GM12801 (cell line): ENCODE measurements around the gene SCAMP2.

Source experiments
- CTCF ChIP-seq: IDR thresholded peaks from one replicate; pipeline ENCODE4 v1.5.1; 2011; ENCODE audit warnings: control low read depth; ENCODE audit not compliant: insufficient read length; ENCODE audit errors: extremely low read depth

SCAMP2 gene

GRCh38 chr15:74895830-74896229 lies 22.7 kb upstream of the SCAMP2 start:
- TF ChIP-seq CTCF: no peak

GRCh38 chr15:74893627-74894026 lies 20.5 kb upstream of the SCAMP2 start:
- no peak for TF ChIP-seq CTCF

DNA sequence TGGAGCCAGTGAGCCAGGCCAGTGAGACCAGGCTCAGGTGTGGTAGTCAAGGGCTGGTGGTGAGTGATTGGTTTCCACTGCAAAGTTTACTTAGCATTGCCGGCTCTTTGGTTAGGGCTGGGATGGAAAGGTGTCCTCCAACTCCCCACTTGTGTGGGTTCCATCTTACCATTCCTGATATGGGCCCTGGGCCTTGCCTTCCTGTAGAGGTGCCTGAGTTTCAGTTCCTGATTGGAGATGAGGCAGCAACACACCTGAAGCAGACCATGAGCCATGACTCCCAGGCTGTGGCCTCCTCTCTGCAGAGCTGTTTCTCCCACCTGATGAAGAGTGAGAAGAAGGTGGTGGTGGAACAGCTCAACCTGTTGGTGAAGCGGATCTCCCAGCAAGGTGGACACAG lies 19.8 kb upstream of the SCAMP2 start:
- no peak for TF ChIP-seq CTCF

DNA sequence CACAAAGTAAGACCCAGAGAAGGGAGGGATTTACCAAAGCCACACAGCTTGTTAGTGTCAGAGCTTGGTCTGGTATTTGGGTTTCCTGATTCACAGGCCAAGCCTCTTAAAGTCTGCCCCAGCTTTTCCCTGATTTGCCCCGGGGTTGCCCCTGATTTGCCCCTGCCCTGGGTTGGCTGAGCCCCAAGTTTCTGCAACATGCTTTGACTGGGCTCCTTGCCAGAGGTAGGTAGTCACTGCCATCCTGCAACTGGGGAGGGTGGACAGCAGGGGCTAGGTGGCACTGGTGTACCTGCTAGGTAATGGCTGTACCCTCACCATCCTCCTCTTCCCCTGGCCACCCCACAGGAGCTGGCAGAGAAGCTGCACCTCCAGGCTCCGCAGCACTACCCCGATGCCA lies 19.1 kb upstream of the SCAMP2 start:
- no peak for TF ChIP-seq CTCF

DNA sequence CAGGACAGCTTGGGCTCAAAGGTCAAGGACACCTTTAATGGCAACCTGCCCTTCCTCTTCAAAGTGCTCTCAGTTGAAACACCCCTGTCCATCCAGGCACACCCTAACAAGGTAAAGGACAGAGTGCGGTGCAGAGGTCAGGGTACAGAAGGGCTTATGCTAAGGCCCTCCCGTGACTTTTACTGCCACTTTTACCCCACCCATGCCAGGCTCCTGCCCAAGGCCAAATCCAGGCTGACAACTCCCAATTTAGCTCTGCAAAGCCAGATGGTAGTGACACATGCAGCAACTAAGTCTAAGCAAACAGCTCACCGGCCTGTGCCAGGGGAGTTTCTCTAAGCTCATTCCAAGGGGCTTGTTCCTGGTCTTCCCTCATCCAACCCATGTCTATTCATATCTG lies 18.3 kb upstream of the SCAMP2 start:
- TF ChIP-seq CTCF: no peak

DNA sequence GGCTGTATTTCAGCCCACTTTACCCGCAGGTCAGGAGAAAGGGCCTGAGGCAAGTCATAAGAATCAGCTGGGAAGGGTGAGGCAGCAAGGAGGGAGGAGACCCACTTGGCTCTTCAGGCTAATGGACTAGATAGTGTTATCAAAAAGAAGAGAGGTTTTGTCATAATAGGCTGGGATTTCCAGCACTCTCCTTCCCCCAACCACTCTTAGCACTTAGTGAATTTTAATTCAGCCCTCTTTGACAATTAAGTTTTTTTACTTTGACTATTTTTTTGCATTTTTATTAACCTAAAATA lies 17.4 kb upstream of the SCAMP2 start:
- no peak for TF ChIP-seq CTCF

GRCh38 chr15:74889883-74890664 lies 16.9 kb upstream of the SCAMP2 start, which contains the start of gene MPI:
TSS of gene MPI (plus strand) at chr15:74890042. CDS start at chr15:74890074, 32 bp downstream.
- no peak for TF ChIP-seq CTCF

DNA sequence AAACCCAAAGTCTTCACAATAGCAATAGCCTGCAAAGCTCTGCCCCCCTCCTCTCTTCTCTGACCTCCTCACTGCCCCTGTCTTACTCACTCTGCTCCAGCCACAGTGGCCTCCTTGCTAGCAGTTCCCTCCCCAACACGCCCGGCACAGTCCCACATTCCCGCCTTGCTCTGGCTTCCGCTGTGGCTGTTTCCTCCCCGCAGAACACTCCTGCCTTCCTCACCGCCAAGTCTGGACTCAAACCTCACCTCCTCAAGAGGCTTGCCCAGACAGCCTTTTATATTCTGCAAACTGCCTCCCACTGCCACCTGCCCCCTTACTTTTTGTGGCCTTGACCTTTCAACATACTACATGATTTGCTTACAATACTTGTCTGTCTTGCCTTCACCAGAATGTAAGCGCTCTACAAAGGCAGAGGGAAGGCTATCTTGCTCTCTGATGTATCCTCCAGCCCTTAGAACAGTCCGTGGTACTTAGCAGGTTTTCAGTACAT lies 16.3 kb upstream of the SCAMP2 start:
- no peak for TF ChIP-seq CTCF
